Activated CD4-positive, alpha-beta T cell treated with anti-CD3 and anti-CD28 coated beads, Interleukin-2, amount 10 ng/mL, durations not matched to agents 24 days and 14 days (primary cell): ENCODE data around the gene PCSK7. TPM values are rescaled to one million over a fixed set of nuclear protein-coding genes. Genes with fewer than 3 reads are reported as not detected.
"Not testable (repeated sequence)": the region's sequence is repeated elsewhere in the genome, so short reads cannot be mapped to it uniquely, and the experiment has no call there.

Experiments used
- DNase-seq: peaks from one replicate; pipeline ENCODE4 v3.0.0; 2022
- H3K27ac Mint-ChIP-seq: one replicate; pipeline ENCODE4 v1.8.0; 2022; ENCODE audit warnings: mild to moderate bottlenecking, mixed read lengths
- H3K27me3 Mint-ChIP-seq: one replicate; pipeline ENCODE4 v1.8.0; 2022; ENCODE audit warnings: mixed read lengths
- H3K36me3 Mint-ChIP-seq: one replicate; pipeline ENCODE4 v1.8.0; 2022; ENCODE audit warnings: low read depth, mild to moderate bottlenecking, mixed read lengths
- H3K4me1 Mint-ChIP-seq: one replicate; pipeline ENCODE4 v1.8.0; 2021; ENCODE audit warnings: mixed read lengths
- H3K4me3 Mint-ChIP-seq: one replicate; pipeline ENCODE4 v1.8.0; 2022; ENCODE audit warnings: mild to moderate bottlenecking, moderate library complexity, mixed read lengths
- H3K9me3 Mint-ChIP-seq: one replicate; pipeline ENCODE4 v1.8.0; 2021; ENCODE audit warnings: mixed read lengths
- intact Hi-C: fragments of 100-400 bp; cut with micrococcal nuclease; formaldehyde crosslinking; loops from one replicate; pipeline ENCODE4 v1.15.1; 2023
- total RNA-seq: library from RNA; stranded (reverse); gene quantifications from 2 replicates; pipeline ENCODE4 v1.2.3, GENCODE V29; 2022

Gene PCSK7, protein sequence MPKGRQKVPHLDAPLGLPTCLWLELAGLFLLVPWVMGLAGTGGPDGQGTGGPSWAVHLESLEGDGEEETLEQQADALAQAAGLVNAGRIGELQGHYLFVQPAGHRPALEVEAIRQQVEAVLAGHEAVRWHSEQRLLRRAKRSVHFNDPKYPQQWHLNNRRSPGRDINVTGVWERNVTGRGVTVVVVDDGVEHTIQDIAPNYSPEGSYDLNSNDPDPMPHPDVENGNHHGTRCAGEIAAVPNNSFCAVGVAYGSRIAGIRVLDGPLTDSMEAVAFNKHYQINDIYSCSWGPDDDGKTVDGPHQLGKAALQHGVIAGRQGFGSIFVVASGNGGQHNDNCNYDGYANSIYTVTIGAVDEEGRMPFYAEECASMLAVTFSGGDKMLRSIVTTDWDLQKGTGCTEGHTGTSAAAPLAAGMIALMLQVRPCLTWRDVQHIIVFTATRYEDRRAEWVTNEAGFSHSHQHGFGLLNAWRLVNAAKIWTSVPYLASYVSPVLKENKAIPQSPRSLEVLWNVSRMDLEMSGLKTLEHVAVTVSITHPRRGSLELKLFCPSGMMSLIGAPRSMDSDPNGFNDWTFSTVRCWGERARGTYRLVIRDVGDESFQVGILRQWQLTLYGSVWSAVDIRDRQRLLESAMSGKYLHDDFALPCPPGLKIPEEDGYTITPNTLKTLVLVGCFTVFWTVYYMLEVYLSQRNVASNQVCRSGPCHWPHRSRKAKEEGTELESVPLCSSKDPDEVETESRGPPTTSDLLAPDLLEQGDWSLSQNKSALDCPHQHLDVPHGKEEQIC
- total RNA-seq: 160 and 165 TPM in 2 replicates

DNA sequence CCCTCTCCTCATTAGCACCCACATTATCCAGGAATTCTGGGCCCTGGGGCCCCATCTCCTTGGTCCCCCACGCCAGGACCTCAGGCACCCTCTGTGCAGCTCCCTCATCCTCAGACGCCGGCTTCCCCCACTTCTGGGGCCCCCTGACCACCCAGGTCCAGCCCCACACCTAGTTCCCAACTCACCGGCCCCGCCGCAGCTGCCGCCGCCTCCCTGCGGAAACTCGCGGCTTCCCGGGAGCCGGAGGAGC lies at the start of gene PCSK7:
TSS of gene PCSK7 (minus strand) at position 232 of the 250 bp plus-strand sequence. CDS start 2,229 bp downstream, outside the sequence.
- intact Hi-C loops: loop anchor here (1.0 to 5.0 kb wide), 4 partner anchors 87 to 586 kb away; partner anchors contain the start of genes PAFAH1B2 and ZPR1
- peak within 1 kb of the TSS; percentile 93 for H3K4me3 Mint-ChIP-seq
- peaks cover 42% of the 10 kb centered on the region for H3K4me1 Mint-ChIP-seq
- H3K27me3 Mint-ChIP-seq: no peaks in the 10 kb centered on the region
- peaks cover 36% of the 10 kb centered on the region for H3K36me3 Mint-ChIP-seq
- H3K9me3 Mint-ChIP-seq: no peaks in the 10 kb centered on the region
- no peak for DNase-seq
- H3K27ac Mint-ChIP-seq: peak within 1 kb of the TSS; percentile 100

GRCh38 chr11:117281159-117281558 lies 49.3 kb upstream of the PCSK7 start:
- Mint-ChIP-seq H3K9me3 (no peaks in the 10 kb centered on the region), H3K4me3 (no peak overlapping the region), H3K4me1 (peaks cover 7% of the 10 kb centered on the region), H3K27ac (no peak overlapping the region), H3K27me3 (no peaks in the 10 kb centered on the region), H3K36me3 (peaks cover 33% of the 10 kb centered on the region)
- DNase-seq: no peak
- intact Hi-C loops: no loop called here

DNA sequence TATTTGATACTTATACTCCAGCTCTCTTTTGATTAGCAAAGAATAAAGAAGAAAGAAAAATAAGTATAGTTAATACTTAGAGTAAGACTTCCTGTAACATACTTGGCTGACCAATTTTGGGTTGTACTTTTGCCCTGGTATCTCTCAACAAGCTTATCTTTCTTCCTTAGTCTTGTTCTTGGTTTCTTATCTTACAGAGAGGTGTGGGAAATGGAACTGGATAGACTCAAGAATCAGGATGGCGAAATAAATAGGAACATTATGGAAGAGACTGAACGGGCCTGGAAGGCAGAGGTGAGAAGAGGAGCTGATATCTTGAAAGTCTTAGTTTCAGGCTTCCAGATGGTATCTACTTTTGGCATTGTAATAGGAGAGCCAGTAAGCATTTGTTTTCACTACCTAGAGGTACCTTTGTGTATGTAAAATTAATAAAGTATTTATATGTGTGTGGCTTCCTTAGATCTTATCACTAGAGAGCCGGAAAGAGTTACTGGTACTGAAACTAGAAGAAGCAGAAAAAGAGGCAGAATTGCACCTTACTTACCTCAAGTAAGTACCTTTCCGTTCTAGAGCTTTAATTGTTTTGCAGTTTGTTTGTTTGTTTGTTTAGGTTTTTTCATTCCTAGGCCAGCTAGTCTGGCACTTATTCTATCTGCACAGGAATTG lies 48.0 kb upstream of the PCSK7 start:
- H3K4me1 Mint-ChIP-seq: peaks cover 7% of the 10 kb centered on the region
- H3K4me3 Mint-ChIP-seq: no peak overlapping the region
- intact Hi-C loops: no loop called here
- H3K9me3 Mint-ChIP-seq: no peaks in the 10 kb centered on the region
- no peaks in the 10 kb centered on the region for H3K27me3 Mint-ChIP-seq
- no peak for DNase-seq
- H3K27ac Mint-ChIP-seq: peak overlapping the region; percentile 51
- peaks cover 30% of the 10 kb centered on the region for H3K36me3 Mint-ChIP-seq

GRCh38 chr11:117278347-117278746 lies 46.5 kb upstream of the PCSK7 start:
- Mint-ChIP-seq H3K4me3 (no peak overlapping the region), H3K9me3 (no peaks in the 10 kb centered on the region), H3K27ac (no peak overlapping the region), H3K4me1 (peaks cover 7% of the 10 kb centered on the region), H3K27me3 (no peaks in the 10 kb centered on the region), H3K36me3 (peaks cover 32% of the 10 kb centered on the region)
- intact Hi-C loops: no loop called here
- DNase-seq: no peak

DNA sequence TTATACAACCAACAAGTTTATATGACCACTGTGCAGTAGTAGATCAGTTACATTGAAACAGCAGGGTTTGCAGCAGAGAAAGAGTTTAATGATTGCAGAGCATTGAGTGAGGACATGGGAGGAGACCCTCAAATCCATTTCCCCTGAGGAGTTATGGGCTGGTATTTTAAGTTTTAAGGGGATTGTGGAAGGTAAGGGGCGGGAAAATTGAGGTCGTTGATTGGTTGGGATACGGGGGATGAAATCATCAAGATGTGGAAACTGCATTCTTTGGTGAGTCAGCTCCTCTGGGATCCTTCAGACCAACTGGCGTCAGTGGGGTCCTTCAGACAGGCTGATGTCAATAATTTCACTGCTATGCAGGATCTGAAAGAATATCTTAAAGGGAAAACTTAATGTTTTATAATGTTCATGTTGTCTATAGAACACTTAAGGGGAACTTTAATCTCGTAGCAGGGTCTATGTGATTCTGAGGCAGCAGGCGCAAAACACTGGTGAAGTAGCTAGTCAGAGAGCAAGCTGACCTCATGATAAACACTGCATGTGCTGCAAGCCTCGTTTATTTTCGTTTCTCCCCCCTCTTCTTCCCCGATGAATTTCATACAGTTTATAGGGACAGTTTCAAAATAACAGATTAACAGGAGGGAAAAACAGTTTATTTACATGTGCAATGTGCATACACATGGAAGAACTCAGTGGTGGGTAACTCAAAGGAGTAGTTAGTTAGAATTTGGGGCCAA lies 41.8 kb upstream of the PCSK7 start:
- no peak overlapping the region for H3K27ac Mint-ChIP-seq
- no peak overlapping the region for H3K4me3 Mint-ChIP-seq
- H3K27me3 Mint-ChIP-seq: no peaks in the 10 kb centered on the region
- H3K36me3 Mint-ChIP-seq: peaks cover 16% of the 10 kb centered on the region
- no peak for DNase-seq
- intact Hi-C loops: no loop called here
- H3K9me3 Mint-ChIP-seq: no peaks in the 10 kb centered on the region
- no peaks in the 10 kb centered on the region for H3K4me1 Mint-ChIP-seq

- H3K4me1 Mint-ChIP-seq, H3K9me3 Mint-ChIP-seq, intact Hi-C loops, DNase-seq, H3K27ac Mint-ChIP-seq, H3K4me3 Mint-ChIP-seq, H3K27me3 Mint-ChIP-seq: not testable (repeated sequence)
- peaks cover 16% of the 10 kb centered on the region for H3K36me3 Mint-ChIP-seq
Measured at GRCh38 chr11:117272175-117272574, 40.3 kb upstream of the PCSK7 start.

GRCh38 chr11:117271208-117271607 lies 39.3 kb upstream of the PCSK7 start:
- Mint-ChIP-seq H3K27me3 (no peaks in the 10 kb centered on the region), H3K27ac (no peak overlapping the region), H3K9me3 (no peaks in the 10 kb centered on the region), H3K4me3 (no peak overlapping the region), H3K4me1 (no peaks in the 10 kb centered on the region), H3K36me3 (peaks cover 17% of the 10 kb centered on the region)
- intact Hi-C loops: no loop called here
- DNase-seq: no peak

GRCh38 chr11:117269856-117270255 lies 38.0 kb upstream of the PCSK7 start:
- Mint-ChIP-seq H3K4me3 (no peak overlapping the region), H3K36me3 (peaks cover 12% of the 10 kb centered on the region), H3K27ac (no peak overlapping the region), H3K4me1 (no peaks in the 10 kb centered on the region), H3K27me3 (no peaks in the 10 kb centered on the region), H3K9me3 (no peaks in the 10 kb centered on the region)
- no peak for DNase-seq
- intact Hi-C loops: no loop called here

DNA sequence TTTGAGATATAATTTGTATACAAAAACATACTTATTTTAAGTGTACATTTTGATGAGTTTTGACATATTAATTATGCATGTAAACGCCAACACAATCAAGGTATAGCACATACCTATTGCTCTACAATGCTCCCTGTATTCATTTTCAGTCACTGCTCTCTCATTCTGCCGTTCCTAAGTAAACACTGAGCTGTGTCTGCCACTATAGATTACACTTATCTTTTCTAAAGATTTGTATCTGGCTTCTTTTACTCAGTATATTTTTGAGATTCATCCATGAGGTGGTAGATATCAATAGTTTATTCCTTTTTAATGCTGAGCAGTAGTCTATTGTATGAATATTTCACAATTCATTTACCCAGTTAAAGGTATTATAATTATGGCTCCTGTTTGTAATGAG lies 33.9 kb upstream of the PCSK7 start:
- Mint-ChIP-seq H3K4me3 (no peak overlapping the region), H3K4me1 (no peaks in the 10 kb centered on the region), H3K27me3 (no peaks in the 10 kb centered on the region), H3K27ac (no peak overlapping the region), H3K36me3 (peaks cover 4% of the 10 kb centered on the region), H3K9me3 (no peaks in the 10 kb centered on the region)
- no peak for DNase-seq
- intact Hi-C loops: no loop called here

GRCh38 chr11:117264624-117265323 lies 32.9 kb upstream of the PCSK7 start:
- H3K27ac Mint-ChIP-seq, DNase-seq, H3K9me3 Mint-ChIP-seq, H3K4me1 Mint-ChIP-seq, intact Hi-C loops, H3K36me3 Mint-ChIP-seq, H3K27me3 Mint-ChIP-seq, H3K4me3 Mint-ChIP-seq: not testable (repeated sequence)

- H3K27me3 Mint-ChIP-seq: no peaks in the 10 kb centered on the region
- no peak for DNase-seq
- H3K36me3 Mint-ChIP-seq: peaks cover 3% of the 10 kb centered on the region
- no peak overlapping the region for H3K4me3 Mint-ChIP-seq
- no peak overlapping the region for H3K27ac Mint-ChIP-seq
- no peaks in the 10 kb centered on the region for H3K9me3 Mint-ChIP-seq
- intact Hi-C loops: no loop called here
- H3K4me1 Mint-ChIP-seq: peaks cover 4% of the 10 kb centered on the region
Measured at GRCh38 chr11:117259417-117259816, 27.5 kb upstream of the PCSK7 start.

- no peak for DNase-seq
- intact Hi-C loops: no loop called here
- Mint-ChIP-seq H3K4me3 (no peak overlapping the region), H3K9me3 (no peaks in the 10 kb centered on the region), H3K27ac (no peak overlapping the region), H3K27me3 (no peaks in the 10 kb centered on the region), H3K4me1 (peaks cover 4% of the 10 kb centered on the region), H3K36me3 (peaks cover 7% of the 10 kb centered on the region)
Measured at GRCh38 chr11:117258576-117258975, 26.7 kb upstream of the PCSK7 start.

DNA sequence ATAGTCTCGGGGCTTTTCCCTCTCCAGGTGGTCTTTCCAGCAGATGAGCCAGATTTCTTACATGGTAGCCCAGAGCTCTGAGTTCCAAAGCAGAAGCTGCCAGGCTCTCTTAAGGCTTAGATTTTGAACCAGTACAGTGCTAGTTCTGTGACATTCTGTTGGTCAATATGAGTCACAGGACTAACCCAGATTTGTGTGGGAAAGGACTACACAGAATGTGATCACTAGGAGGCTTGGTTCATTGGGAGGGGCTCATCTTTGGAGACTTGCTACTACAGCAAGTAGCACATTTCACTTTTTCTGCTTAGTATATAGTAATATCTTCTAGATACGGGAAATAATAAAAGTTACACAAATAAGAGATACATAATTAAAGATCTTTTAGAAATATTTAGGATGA lies 24.7 kb upstream of the PCSK7 start:
- no peak overlapping the region for H3K27ac Mint-ChIP-seq
- no peak overlapping the region for H3K4me3 Mint-ChIP-seq
- peaks cover 4% of the 10 kb centered on the region for H3K4me1 Mint-ChIP-seq
- H3K9me3 Mint-ChIP-seq: no peaks in the 10 kb centered on the region
- no peaks in the 10 kb centered on the region for H3K27me3 Mint-ChIP-seq
- peaks cover 6% of the 10 kb centered on the region for H3K36me3 Mint-ChIP-seq
- intact Hi-C loops: no loop called here
- DNase-seq: no peak
